NB4 (cell line): ENCODE data around the gene CHMP1B.

ENCODE experiments used
- DNase-seq: peaks from one replicate; pipeline ENCODE4 v3.0.0; 2010; ENCODE audit warnings: low read depth
- H3K4me3 ChIP-seq: one replicate; pipeline ENCODE4 v1.5.1; 2011; ENCODE audit warnings: mild to moderate bottlenecking, low read depth, low read length, moderate library complexity
- CTCF ChIP-seq: IDR thresholded peaks from one replicate; pipeline ENCODE4 v1.5.1; 2012; ENCODE audit warnings: low read depth, low read length
- MAX ChIP-seq: IDR thresholded peaks from 2 replicates; pipeline ENCODE4 v1.6.1; 2011; ENCODE audit warnings: low read depth, low read length
- MYC ChIP-seq: IDR thresholded peaks from 2 replicates; pipeline ENCODE4 v1.6.1; 2011; ENCODE audit warnings: low read depth, low read length
- POLR2A ChIP-seq: IDR thresholded peaks from 2 replicates; pipeline ENCODE4 v1.6.1; 2011; ENCODE audit warnings: mild to moderate bottlenecking; ENCODE audit not compliant: insufficient read length; ENCODE audit errors: extremely low read depth

Gene CHMP1B

GRCh38 chr18:11859282-11859830, 8.1 kb downstream of the CHMP1B start:
- TF ChIP-seq CTCF (no peak), POLR2A (no peak)
- DNase-seq, result no peak
- H3K4me3 ChIP-seq, result no peak overlapping the region

- TF ChIP-seq POLR2A (no peak), MYC (no peak), MAX (no peak), CTCF (no peak)
- DNase-seq, result peak; percentile 75
- H3K4me3 ChIP-seq, result no peak overlapping the region
Measured at GRCh38 chr18:11859903-11860407, 8.7 kb downstream of the CHMP1B start.

- no peak overlapping the region for H3K4me3 ChIP-seq
- TF ChIP-seq MAX (no peak), POLR2A (no peak), CTCF (no peak), MYC (no peak)
- no peak for DNase-seq
Measured at GRCh38 chr18:11860594-11861450, 9.6 kb downstream of the CHMP1B start.

GRCh38 chr18:11861583-11862288, 10.5 kb downstream of the CHMP1B start:
- no peak for TF ChIP-seq MAX
- no peak for TF ChIP-seq CTCF
- no peak for TF ChIP-seq MYC
- no peak for TF ChIP-seq POLR2A
- DNase-seq, result no peak
- no peak overlapping the region for H3K4me3 ChIP-seq

- no peak for TF ChIP-seq POLR2A
- TF ChIP-seq CTCF, result no peak
- no peak overlapping the region for H3K4me3 ChIP-seq
Measured at GRCh38 chr18:11862468-11863137, 11.4 kb downstream of the CHMP1B start.

More at GRCh38 chr18:11862468-11863137, 11.4 kb downstream of the CHMP1B start:
- DNase-seq, result no peak
